NCI-H128 (cell line): ENCODE data around the gene PHF10.
A peak's percentile ranks its signal among the peaks of the same experiment; 100 is the strongest.

Experiments used
- DNase-seq: peaks from one replicate; lab custom pipeline; 2025; ENCODE audit not compliant: unreplicated experiment; lab: John Stamatoyannopoulos, UW

Gene PHF10

GRCh38 chr6:169678342-169678741 is 46.0 kb downstream of the PHF10 start:
- no peak for DNase-seq

- DNase-seq = no peak
Observed at GRCh38 chr6:169677096-169677495, 47.2 kb downstream of the PHF10 start.

- DNase-seq = no peak
Observed at GRCh38 chr6:169675011-169675410, 49.3 kb downstream of the PHF10 start.

DNA sequence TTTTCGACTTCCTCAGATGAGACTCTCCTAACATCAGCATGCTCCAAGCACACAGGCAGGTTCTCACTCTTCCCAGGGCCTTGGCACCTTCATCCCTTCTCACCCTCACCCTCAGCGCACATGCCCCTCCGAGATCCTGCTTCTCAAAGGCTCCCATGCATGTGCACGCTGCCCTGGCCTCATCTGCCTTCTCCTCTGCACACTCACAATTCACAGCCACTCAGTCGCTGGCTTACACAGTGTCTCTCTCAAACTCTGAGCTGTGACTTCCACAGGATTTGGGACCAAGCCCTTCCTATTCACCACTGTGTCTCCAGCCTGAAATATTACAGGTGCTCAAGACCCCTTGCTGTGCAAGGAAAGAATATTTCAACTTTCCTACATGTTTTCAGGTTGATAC is 52.7 kb downstream of the PHF10 start:
- DNase-seq = no peak

DNA sequence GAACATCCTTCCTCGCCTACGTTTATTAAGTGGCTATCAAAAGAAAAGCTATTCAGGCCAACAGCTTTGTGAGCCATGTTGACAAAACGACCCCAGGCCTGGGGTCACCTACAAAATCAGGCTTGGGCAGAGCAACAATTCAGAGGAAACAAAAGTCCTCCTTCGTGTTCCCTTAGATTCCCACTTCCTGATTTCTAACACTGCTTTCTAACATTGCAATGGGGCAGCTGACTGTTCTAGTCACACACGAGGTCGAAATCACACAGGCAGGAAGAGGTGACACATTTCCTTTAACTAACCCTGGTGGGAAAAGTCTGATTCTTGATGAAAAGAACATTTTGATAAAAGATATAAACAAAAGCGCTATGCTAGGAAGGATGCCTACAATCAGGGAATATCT is 54.4 kb downstream of the PHF10 start:
- DNase-seq = no peak

GRCh38 chr6:169669147-169669546 is 55.2 kb downstream of the PHF10 start:
- no peak for DNase-seq

GRCh38 chr6:169668203-169668847 is 56.0 kb downstream of the PHF10 start:
- no peak for DNase-seq

DNA sequence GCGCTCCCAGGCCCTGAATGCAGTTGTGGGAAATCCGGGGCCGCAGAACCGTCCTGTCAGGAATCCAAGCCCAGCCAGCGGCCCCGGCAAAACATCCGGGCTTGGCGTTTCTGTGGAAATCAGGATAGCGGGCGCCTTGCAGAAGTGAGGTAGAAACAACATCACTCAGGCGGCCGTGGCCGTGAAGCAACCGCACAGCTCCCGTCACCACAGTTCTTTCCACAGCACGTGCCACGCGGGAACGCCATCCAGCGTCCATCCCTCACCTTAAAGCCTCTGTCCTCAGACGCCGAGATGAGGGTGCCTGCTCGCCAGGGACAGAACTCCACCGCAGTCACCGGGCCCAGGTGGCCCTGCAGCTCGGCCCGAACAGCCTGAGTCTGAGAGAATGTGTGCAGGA is 56.6 kb downstream of the PHF10 start:
- DNase-seq = no peak

DNA sequence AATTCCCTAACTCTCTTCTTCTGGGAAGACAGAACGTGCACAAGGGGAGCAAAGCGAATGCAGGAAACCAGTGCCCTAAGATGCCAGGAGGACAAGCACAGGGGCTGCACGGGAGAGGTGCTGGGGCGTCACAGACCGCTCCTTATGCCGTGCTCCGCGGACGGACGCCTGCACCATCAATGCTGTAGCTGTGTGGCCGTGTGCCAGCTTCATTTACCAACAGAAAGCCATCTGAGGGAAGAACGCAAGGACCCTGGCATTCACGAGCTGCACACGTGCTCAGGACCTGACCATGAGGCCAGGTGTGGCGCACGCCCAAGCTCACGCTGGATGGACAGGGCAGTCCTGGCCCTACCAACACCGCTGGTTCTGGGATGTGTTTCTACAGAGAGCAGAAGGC is 57.9 kb downstream of the PHF10 start:
- DNase-seq = no peak

DNA sequence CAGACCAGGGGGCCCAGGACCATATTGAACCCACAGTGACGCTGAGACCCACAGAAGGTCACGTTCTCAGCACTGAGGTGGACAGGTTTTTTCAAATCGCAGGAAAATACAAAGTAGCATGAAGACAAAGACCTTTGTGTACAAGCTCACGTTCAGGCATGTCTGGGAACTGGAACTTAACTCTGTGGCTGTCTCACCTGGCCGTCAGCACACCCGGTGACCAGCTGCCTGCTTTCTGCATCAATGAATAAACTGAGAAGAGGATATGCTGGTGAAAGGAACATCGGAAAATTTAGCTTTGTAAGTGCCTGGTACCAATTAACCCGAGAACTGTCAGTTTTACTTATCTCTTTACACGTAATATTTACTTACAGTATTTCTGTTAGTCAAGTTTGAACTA is 59.0 kb downstream of the PHF10 start:
- DNase-seq = peak; percentile 33

DNA sequence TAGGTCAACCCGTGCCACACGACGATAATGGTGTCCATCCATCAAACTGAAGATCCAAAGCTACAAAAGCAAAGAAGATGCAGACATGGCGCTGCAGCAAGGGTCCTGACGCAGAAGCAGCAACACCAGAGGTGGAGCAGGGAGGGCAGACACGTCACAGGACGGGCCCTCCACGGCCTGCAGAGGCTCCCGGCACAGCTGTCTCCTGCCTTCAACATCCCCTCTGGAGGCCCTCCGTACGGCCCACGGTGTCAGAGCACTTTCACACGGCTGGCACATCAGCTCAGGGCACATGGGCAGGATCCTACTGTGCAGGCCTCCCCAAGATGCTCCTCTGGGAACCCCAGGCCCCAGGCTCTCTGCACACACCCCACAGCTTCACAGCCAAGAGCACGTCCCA is 60.1 kb downstream of the PHF10 start:
- no peak for DNase-seq

DNA sequence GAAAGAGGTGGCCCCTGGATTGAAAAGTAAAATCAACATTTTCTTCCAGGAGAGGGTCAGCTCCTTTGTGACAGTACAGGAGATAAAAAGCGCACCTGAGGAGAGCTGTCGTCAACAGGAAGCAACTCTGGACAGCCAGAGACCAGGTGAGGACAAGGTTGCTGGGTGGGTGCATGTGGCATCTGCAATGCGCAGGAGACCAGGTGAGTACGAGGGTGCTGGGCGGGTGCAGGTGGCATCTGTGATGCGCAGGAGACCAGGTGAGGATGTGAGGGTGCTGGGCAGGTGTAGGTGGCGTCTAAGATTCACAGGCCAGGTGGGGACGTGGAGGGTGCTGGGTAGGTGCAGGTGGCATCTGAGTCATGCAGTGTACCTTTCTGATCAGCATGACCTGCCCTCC is 60.8 kb downstream of the PHF10 start:
- no peak for DNase-seq

DNA sequence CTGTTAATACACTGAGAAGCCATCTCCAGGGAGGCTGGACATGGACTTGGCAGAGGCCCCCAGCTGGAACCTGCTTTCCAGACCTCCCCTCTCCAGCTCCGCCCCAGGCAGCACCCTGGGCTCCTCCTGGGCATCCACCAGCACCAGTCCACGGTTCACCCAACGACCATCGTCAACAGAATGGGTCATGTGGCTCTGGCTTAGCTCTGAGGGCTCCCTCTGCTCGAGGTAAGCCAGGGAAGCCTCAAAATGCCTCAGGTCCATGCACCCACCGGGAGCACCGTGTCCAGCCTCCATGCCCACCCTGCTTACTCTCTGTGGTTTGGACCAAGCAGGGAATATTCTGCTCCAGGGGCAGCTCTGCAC is 62.9 kb downstream of the PHF10 start:
- DNase-seq = no peak

DNA sequence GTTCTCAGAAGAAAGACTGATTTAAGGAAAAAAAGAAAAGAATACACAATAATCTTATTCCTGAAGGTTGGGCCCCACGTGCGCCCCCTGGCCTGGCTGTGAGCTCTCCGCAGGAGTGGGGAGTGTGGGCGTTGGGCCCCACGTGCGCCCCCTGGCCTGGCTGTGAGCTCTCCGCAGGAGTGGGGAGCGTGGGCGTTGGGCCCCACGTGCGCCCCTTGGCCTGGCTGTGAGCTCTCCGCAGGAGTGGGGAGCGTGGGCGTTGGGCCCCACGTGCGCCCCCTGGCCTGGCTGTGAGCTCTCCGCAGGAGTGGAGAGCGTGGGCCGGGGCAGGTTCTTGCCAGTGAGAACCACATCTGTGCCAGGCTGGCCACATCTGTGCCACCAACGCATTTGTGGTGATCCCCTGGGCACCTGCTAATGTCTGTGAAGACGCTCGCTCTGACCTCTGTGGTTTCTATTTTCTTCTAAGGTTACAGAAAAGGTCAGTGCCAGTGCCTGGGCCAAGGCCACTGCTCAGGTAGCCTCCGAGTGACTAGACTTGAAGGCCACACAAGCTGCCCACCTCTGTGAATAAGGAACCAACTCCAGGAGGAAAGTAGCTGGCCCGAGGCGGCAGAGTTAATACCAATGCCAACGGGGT is 63.4 kb downstream of the PHF10 start:
- DNase-seq = no peak

- DNase-seq = no peak
Observed at GRCh38 chr6:169659820-169660610, 64.3 kb downstream of the PHF10 start.

GRCh38 chr6:169657284-169657610 is 67.1 kb downstream of the PHF10 start:
- DNase-seq = no peak

DNA sequence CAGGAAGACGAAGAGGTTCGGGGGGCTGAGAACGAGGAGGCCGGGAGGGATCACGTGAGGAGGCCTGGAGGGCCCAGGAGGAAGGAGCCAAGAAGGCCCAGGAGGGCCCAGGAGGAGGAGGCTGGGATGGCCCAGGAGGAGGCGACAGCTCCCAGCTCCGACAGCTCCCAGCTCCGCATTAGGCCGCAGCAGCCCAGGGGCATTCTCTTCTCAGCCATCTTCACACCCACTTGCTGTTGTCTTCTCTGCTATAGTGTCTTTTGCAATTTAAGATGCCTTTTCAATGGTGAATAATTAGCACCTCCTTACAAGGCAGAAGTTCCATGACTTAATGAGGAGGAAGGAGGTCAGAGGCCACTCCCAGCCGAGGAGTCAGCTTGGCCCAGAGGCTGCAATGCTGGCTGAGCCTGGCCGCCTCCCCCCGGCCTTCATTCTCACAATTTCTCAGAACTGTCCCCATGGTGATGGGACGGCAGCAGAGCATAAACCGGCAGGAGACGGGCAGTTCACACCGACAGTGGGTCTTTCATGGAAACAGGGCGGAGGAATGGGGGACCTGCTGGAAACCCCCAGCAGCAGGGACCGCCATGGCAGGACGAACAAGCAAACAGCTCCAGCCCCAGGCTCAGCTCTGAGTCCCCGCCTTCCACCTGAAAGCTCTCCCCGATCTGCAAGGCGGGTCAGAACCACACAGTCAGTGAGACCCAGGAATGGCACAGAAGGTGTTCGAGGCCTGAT is 67.6 kb downstream of the PHF10 start:
- DNase-seq = no peak

- DNase-seq = no peak
Observed at GRCh38 chr6:169654598-169655391, 69.5 kb downstream of the PHF10 start.
